Mammary epithelial cell (primary cell): ENCODE data around the gene ATOH8.

Experiments used
- EZH2 ChIP-seq: IDR thresholded peaks from 2 replicates; pipeline ENCODE4 v1.6.1; 2012; ENCODE audit warnings: low read length, inconsistent platforms, borderline replicate concordance
- TF ChIP-seq, protein P1 (sequence below), 2 donors: IDR thresholded peaks in 1 of 2; conservative IDR thresholded peaks in 1 of 2; 2 replicates each; pipeline ENCODE4 v1.5.1; 2011 to 2012; ENCODE audit warnings: inconsistent platforms in 2 of 2, low read length in 2 of 2, mild to moderate bottlenecking in 2 of 2, control low read depth in 1 of 2, low read depth in 1 of 2; ENCODE audit not compliant: insufficient read depth in 1 of 2; ENCODE audit errors: extremely low read depth in 1 of 2

DNA sequence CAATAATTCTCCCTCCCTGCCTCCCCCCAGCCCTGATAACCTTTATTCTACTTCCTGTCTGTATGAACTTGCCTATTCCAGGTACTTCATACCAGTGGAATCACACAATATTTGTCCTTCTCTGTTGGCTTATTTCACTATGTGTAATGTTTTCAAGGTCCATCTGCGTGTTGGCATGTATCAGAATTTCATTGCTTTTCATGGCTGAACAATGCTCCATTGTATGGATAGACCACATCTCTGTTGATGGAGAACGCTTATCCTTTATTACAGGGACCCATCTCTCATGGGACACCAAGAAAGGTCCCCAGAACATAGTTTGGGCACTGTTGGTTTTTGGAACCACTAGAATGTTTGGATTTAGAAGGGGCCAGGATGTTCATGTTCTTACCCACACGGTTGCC lies 40.2 kb downstream of the ATOH8 start:
- no peak for TF ChIP-seq EZH2
- TF ChIP-seq, protein P1, sequence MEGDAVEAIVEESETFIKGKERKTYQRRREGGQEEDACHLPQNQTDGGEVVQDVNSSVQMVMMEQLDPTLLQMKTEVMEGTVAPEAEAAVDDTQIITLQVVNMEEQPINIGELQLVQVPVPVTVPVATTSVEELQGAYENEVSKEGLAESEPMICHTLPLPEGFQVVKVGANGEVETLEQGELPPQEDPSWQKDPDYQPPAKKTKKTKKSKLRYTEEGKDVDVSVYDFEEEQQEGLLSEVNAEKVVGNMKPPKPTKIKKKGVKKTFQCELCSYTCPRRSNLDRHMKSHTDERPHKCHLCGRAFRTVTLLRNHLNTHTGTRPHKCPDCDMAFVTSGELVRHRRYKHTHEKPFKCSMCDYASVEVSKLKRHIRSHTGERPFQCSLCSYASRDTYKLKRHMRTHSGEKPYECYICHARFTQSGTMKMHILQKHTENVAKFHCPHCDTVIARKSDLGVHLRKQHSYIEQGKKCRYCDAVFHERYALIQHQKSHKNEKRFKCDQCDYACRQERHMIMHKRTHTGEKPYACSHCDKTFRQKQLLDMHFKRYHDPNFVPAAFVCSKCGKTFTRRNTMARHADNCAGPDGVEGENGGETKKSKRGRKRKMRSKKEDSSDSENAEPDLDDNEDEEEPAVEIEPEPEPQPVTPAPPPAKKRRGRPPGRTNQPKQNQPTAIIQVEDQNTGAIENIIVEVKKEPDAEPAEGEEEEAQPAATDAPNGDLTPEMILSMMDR (conservative IDR thresholded peaks at IDR 0.05 in 1 of 2, IDR thresholded peaks at IDR 0.05 in 1 of 2; ENCODE audit: extremely low read depth in 1 of 2, insufficient read depth in 1 of 2, low read depth in 1 of 2, low read length in 2 of 2): no peak
